NCI-H526 treated with DMSO at 0.1 percent for 48 hours (cell line): ENCODE measurements around the gene SGF29.
"Not testable (repeated sequence)": the region's sequence is repeated elsewhere in the genome, so short reads cannot be mapped to it uniquely, and the experiment has no call there.

ENCODE experiments used
- DNase-seq: peaks from one replicate; lab custom pipeline; 2025; lab: John Stamatoyannopoulos, UW

The SGF29 gene

GRCh38 chr16:28596115-28596630 lies 42.5 kb downstream of the SGF29 start:
- no peak for DNase-seq

- DNase-seq = no peak
These were observed 43.3 kb downstream of the SGF29 start, which contains the start of gene SULT1A2 for GRCh38 chr16:28596840-28597691. SULT1A2 (minus strand) TSS chr16:28597050; CDS start chr16:28595930, 1,120 bp downstream.

DNA sequence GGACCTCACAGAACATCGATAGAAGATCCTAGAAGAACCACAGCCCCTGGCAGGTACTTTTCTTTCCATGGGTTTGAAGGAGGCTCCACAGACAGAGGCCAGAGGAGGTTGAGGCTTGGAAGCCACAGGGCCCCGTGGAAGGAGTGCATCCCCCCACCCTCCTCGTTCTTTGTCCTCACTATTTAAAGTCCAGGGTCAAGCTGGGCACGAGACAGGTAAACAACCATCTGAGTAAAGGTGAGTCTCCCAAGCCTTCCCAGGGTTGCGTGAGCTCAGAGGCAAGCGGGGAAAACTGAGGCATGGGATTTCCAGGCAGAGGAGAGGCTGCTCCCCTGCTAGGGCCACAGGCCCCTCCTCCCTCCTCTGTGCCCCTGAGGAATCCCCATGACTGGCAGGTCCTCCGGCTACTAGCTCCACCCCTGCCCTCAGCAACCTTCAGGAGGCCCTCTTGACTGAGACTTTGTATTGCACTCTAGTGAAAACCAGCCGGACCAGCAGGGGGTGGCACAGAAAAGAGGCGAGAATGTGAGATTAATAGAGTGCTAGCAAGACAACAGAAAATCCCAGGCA lies 44.1 kb downstream of the SGF29 start:
- no peak for DNase-seq

DNA sequence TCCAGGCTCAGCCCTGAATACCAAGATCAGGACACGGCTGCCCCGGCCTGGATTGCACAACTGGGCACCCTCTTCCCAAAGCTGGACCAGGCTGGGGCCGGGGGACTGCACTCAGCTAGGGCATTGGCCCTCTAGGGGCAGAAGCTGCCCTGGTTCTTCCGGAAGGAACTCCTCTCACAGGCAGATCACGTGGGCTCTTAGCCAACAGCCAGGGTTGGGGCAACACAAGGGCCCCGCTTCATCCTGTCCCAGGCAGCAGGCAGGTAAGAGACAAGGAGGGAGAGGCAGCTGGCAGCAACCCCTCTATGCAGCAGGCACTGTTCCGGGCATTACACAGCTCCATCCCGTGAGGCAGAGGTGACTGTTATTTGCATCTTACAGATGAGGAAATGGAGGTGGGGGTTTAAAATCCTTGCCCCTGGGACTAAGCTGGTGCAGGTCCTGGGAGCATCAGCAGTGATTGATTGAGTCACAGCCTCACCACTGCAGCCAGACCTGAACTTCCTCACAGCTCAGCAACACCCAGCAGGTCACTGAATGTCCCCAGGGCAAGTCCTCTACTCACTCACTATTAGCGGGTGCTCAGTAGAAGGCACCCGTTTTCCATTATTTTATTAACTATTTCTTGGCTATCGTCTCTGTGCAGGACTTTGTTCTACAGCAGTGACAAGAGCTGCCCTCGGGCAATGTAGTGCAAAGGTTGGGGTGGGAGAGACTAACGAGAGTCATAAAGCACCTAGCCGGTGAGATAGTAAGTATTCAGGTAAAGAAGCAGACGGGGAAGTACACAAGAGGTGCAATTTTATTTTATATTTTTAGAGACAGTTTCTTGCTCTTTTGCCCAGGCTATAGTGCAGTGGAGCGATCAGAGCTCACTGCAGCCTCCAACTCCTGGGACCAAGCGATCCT lies 45.9 kb downstream of the SGF29 start:
- DNase-seq = not testable (repeated sequence)

- DNase-seq = not testable (repeated sequence)
These were observed 47.2 kb downstream of the SGF29 start for GRCh38 chr16:28600965-28601364.

DNA sequence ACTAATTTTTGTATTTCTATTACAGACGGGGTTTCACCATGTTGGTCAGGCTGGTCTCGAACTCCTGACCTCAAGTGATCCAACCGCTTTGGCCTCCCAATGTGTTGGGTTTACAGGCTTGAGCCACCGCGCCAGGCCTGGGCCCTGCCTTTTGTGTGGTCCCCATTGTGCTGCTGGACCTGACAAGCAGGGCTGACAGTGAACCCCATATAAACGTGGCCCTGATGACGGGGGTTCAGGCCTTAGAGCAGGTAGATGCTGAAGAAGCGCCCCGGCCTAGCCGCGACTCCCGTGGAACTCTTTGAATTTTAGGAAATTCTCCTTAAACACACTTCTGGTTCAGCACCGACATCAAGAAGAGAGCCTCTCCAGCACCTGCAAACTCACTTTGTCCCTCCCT lies 47.9 kb downstream of the SGF29 start:
- not testable (repeated sequence) for DNase-seq

DNA sequence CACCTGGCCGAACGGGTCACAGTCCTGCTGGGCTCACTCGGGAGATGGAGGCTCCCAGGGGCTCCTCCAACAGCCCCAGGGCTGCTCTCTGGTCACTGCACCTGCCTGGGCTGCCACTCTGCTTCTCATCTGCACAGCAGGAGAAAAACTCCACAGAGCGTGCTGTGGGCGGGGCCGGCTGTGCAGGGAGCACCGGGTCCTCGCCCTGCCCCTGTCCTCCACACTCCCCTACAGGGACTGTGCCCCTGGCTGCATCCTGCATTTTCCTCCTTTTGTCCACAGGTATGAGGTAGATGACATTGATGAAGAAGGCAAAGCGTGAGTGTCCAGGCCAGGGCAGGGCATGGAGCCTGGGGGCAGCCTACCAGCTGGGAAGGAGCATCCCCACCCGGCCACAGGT lies 48.3 kb downstream of the SGF29 start:
- DNase-seq = not testable (repeated sequence)

GRCh38 chr16:28602529-28602928 lies 48.8 kb downstream of the SGF29 start:
- DNase-seq = no peak

GRCh38 chr16:28603381-28604185 lies 49.9 kb downstream of the SGF29 start:
- DNase-seq = no peak

GRCh38 chr16:28604186-28604565 lies 50.5 kb downstream of the SGF29 start:
- no peak for DNase-seq

DNA sequence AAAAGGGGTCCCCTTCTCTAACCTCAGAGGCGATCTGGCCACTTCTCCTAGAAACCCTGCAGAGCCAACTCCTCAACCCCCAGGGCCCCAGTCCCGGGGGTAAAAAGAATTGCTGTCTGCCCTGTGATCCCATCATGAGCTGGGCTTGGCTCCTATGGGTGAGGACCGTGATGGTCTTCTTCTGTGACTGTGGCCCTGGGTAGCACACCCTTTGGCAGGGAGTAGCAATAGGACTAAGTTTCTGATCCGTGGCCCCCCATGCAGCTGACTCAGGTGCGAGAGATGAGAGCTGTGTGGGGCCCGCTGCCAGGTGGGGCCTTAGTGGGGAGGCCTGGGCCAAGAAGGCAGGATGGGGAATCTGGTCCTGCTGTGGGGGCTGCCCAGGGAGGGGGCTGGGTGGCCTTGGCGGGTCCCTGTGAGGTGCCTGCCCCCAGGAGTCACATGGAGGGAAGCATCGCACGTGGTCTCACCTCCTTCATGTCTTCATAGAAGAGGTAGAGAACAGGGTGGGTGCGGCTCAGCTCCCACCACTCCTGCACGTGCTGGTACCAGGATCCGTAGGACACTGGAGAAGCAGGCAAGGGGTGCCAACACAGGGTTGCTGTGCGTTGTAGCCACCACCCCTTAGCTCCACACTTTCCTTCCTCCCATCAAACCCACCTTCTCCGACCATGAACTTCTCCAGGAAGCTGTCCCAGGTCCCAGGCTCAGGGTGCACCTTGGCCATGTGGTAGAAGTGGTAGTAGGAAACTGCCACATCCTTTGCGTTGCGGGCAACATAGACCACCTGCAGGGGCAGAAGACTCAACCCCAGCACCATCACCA lies 52.8 kb downstream of the SGF29 start:
- no peak for DNase-seq

- DNase-seq = no peak
These were observed 53.5 kb downstream of the SGF29 start for GRCh38 chr16:28607116-28607623.

GRCh38 chr16:28607681-28608495 lies 54.2 kb downstream of the SGF29 start:
- DNase-seq = not testable (repeated sequence)

GRCh38 chr16:28608496-28608808 lies 54.7 kb downstream of the SGF29 start:
- not testable (repeated sequence) for DNase-seq

- not testable (repeated sequence) for DNase-seq
These were observed 55.3 kb downstream of the SGF29 start for GRCh38 chr16:28608867-28609596.

DNA sequence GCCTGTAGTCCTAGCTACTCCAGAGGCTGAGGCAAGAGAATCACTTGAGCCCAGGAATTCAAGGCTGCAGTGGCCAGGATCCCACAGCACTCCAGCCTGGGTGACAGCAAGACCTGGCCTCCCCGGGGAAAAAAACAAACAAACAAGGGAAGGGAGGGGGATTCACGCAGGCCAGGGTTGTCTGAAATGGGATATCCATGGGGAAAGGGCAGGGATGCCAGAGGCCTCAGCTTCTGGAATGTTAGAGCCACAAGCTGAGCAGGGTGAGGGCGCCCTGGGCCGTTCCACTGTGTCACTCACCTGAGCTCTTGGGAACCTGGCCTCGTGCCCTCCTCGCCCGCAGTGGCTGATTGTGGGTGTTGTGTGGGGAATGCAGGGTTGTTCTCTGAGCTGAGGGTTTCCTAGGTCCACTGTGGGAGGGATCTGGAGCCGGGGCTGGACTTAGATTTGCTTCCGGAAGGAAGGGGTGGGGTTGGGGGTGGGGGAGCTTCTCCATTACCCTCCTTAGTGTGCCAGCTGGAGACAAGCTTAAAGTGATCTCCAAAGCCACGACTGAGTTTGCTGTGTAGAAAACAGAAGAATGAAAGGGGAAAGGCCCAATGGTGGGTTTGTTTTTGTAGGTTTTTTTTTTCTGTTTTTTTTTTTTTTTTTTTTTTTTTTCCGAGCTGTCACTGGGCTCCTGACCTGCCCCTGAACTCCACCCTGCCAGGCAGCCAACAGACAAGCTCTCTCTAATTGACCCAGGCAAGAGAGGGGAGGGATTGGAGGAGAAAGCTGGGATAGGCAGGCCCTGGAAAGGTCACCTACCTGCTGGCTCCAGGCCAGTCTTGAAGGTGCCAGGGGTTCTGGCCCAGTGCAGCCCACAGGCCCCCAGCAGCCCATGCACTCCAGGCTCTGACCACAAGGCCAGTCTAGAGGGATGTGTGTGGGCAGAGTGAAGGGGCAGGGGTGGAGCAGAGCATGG lies 56.2 kb downstream of the SGF29 start, which contains the start of gene SULT1A1:
SULT1A1 (minus strand) TSS at position 414 of the 964 bp plus-strand sequence. CDS start 1,189 bp downstream, outside the sequence.
- no peak for DNase-seq

GRCh38 chr16:28610595-28611191 lies 57.0 kb downstream of the SGF29 start:
- no peak for DNase-seq
